ENCODE results near the gene MAPK10. TPM values are rescaled to one million over a fixed set of nuclear protein-coding genes. Genes with fewer than 3 reads are reported as not detected.

Gene MAPK10
- total RNA-seq, 2 experiments from 2014 or later: not detected

DNA sequence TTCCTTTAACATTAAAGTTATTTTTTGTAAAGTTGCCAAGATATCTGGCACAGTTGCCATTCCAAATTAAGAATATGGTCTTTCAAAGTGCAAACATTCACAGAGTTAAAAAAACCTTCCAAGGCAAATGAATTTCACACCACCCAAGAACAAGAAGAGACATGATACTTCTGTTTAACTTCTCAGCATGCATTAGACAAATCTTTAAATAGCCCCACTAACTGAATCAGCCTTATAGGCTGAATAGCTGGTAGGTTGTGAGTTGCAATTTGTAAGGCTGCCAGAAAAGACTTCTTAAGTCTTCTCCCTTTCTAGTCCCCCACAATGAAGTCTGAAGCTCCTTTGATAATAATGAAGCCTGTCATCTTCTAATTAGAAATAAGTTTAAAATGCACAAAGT, 95.6 kb downstream of the MAPK10 start:
- ATAC-seq: no peak
- no peak for DNase-seq
- H3K36me3 Mint-ChIP-seq (ENCODE audit: low read depth): no peaks in the 10 kb centered on the region
- ChIA-PET POLR2A (no interaction called here), CTCF (no interaction called here)
- no peaks in the 10 kb centered on the region for H3K27me3 Mint-ChIP-seq (ENCODE audit: low read depth)
- no peak overlapping the region for H3K4me3 Mint-ChIP-seq
- H3K4me1 Mint-ChIP-seq (ENCODE audit: low read depth): no peaks in the 10 kb centered on the region
- no peaks in the 10 kb centered on the region for H3K9me3 Mint-ChIP-seq (ENCODE audit: insufficient read depth)
- no peak overlapping the region for H3K27ac Mint-ChIP-seq

DNA sequence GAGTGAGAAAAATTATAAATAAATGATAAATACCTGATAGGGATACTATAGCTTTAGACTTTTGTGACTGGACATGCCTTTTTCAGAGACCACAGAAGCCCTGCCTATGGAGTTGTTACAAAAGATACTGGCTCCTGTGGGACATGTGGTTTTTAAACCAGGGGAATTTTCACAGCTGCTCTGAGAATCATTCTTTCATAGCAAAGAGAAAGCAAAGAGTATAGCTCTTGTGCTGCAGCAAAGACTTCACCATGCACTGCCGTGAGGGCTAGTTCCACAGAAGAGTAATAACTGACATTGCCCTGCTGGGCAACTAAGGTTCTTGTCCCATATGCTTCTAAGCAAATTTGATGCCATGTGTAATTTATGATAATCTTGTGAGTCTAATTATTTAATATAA, 98.2 kb downstream of the MAPK10 start:
- H3K27ac Mint-ChIP-seq: no peak overlapping the region
- no peak for ATAC-seq

DNA sequence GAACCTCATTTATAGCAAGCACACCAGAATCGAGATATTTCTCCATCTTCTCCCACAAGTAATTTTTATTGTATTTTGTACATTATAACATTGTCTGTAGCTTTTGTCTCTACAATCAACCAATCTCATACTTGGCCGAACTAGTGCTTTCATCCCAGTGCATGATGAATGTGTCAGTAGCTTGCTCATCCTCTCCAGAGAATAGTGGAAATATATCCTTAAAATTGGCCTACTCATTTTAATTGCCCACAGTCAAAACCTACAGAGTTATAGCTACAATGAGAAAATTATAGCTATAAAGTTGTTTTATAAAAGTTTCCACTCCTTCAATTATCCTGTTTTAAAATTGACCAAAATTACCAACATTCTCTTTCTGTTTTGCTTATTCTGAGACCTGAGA, 103.8 kb downstream of the MAPK10 start:
- no peak for DNase-seq
- H3K27ac Mint-ChIP-seq: no peak overlapping the region
- H3K27me3 Mint-ChIP-seq (ENCODE audit: low read depth): no peaks in the 10 kb centered on the region
- H3K9me3 Mint-ChIP-seq (ENCODE audit: insufficient read depth): no peaks in the 10 kb centered on the region
- H3K36me3 Mint-ChIP-seq (ENCODE audit: low read depth): no peaks in the 10 kb centered on the region
- H3K4me1 Mint-ChIP-seq (ENCODE audit: low read depth): no peaks in the 10 kb centered on the region
- no peak overlapping the region for H3K4me3 Mint-ChIP-seq
- CTCF ChIA-PET: interaction anchor here (0.7 kb wide), 1 partner anchor 353 kb away, joined by 3 read pairs; no protein-coding TSS in a partner anchor
- POLR2A ChIA-PET: no interaction called here
- no peak for ATAC-seq

More for the DNA sequence above, 98.2 kb downstream of the MAPK10 start:
- no peaks in the 10 kb centered on the region for H3K27me3 Mint-ChIP-seq (ENCODE audit: low read depth)
- CTCF ChIA-PET: no interaction called here
- H3K4me3 Mint-ChIP-seq: no peak overlapping the region
- no peak for DNase-seq
- no peaks in the 10 kb centered on the region for H3K4me1 Mint-ChIP-seq (ENCODE audit: low read depth)
- H3K9me3 Mint-ChIP-seq (ENCODE audit: insufficient read depth): no peaks in the 10 kb centered on the region
- POLR2A ChIA-PET: no interaction called here
- no peaks in the 10 kb centered on the region for H3K36me3 Mint-ChIP-seq (ENCODE audit: low read depth)

DNA sequence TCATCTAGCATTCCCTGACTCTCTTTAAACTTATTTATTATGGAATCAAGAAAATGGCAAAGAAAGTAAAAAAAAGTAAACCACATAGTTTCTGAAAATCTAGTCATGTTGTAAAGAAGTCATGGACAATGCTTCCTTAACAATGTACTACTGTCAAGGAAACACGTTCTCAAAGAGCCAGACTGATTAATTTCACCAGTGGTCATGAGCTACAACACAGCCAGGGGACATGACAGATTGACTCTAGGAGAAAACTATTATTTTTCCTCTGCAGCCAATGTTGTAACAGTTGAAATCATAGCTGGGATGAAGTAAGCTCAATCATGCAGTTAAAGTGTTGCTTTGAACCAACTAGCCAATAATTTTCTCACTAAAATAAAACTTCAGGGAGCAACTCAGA, 109.2 kb downstream of the MAPK10 start:
- Mint-ChIP-seq H3K4me3 (no peak overlapping the region), H3K9me3 (ENCODE audit: insufficient read depth) (peaks cover 10% of the 10 kb centered on the region), H3K4me1 (ENCODE audit: low read depth) (no peaks in the 10 kb centered on the region), H3K27me3 (ENCODE audit: low read depth) (no peaks in the 10 kb centered on the region), H3K36me3 (ENCODE audit: low read depth) (no peaks in the 10 kb centered on the region), H3K27ac (no peak overlapping the region)
- ChIA-PET CTCF (no interaction called here), POLR2A (no interaction called here)
- ATAC-seq: no peak
- no peak for DNase-seq

DNA sequence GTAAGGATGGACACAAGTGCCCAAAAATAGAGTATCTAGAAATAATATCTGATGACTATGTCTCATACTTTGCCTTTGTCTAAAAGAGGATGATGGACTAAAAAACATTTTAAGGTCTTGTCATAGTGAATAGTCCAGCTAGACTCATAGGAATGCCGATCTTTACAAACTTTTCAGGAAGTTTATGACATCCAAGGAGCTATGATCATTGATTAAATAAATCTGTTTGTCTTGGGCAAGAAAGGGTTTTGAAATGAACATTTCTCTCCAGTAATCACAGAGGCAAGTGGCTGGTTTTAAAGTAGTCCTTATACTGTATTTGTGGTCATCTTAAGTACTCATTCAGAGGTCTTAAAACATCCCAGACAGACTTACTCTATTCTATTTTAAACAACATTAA, 109.8 kb downstream of the MAPK10 start:
- no peak for DNase-seq
- no peak for ATAC-seq
- ChIA-PET CTCF (no interaction called here), POLR2A (no interaction called here)
- H3K27me3 Mint-ChIP-seq (ENCODE audit: low read depth): no peaks in the 10 kb centered on the region
- no peaks in the 10 kb centered on the region for H3K36me3 Mint-ChIP-seq (ENCODE audit: low read depth)
- no peaks in the 10 kb centered on the region for H3K4me1 Mint-ChIP-seq (ENCODE audit: low read depth)
- H3K27ac Mint-ChIP-seq: no peak overlapping the region
- H3K9me3 Mint-ChIP-seq (ENCODE audit: insufficient read depth): peaks cover 10% of the 10 kb centered on the region
- H3K4me3 Mint-ChIP-seq: no peak overlapping the region

DNA sequence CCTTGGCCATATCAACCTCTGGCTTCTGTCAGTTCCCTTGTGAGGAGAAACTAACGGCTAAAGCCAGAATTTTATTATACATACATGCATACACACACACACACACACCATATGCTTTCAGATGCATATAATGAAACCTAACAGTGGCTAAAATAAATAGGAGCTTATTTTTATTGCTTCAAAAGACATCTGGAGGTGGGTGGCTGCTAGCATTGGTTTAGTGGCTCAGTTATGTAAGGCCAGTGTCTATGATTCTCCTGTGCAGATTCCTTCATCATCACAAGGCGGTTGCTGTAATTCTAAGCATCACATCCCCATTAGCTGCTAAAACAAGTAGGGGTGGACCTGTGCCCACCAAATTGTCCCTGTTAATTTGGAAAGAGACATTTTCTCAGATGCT, 110.8 kb downstream of the MAPK10 start:
- Mint-ChIP-seq H3K36me3 (ENCODE audit: low read depth) (no peaks in the 10 kb centered on the region), H3K27me3 (ENCODE audit: low read depth) (no peaks in the 10 kb centered on the region), H3K9me3 (ENCODE audit: insufficient read depth) (peaks cover 10% of the 10 kb centered on the region), H3K27ac (no peak overlapping the region), H3K4me3 (no peak overlapping the region), H3K4me1 (ENCODE audit: low read depth) (no peaks in the 10 kb centered on the region)
- ChIA-PET POLR2A (no interaction called here), CTCF (no interaction called here)
- DNase-seq (no peak), ATAC-seq (no peak)

DNA sequence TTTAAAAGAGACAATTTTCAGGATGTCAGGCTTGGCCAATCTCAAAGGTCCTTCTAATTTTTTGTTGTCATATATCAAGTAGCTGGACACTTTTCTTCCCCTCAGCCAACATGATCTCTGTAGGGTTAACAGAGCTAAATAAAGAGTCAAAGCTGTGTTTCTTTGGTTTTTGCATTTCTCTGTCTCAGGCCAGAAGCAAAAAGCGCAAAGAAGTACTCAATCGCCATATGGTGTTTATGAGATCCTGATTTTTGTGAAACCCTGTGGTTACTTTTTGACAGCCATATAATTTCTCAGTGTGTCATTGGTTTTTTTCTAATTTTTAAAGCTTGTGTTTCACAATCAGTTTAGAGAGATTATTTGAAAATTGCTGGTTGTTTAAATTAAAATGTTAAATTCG, 111.9 kb downstream of the MAPK10 start:
- no peaks in the 10 kb centered on the region for H3K36me3 Mint-ChIP-seq (ENCODE audit: low read depth)
- POLR2A ChIA-PET: no interaction called here
- peaks cover 10% of the 10 kb centered on the region for H3K9me3 Mint-ChIP-seq (ENCODE audit: insufficient read depth)
- DNase-seq: no peak
- CTCF ChIA-PET: no interaction called here
- H3K4me3 Mint-ChIP-seq: no peak overlapping the region
- H3K4me1 Mint-ChIP-seq (ENCODE audit: low read depth): no peaks in the 10 kb centered on the region
- no peak overlapping the region for H3K27ac Mint-ChIP-seq
- no peak for ATAC-seq
- H3K27me3 Mint-ChIP-seq (ENCODE audit: low read depth): no peaks in the 10 kb centered on the region

DNA sequence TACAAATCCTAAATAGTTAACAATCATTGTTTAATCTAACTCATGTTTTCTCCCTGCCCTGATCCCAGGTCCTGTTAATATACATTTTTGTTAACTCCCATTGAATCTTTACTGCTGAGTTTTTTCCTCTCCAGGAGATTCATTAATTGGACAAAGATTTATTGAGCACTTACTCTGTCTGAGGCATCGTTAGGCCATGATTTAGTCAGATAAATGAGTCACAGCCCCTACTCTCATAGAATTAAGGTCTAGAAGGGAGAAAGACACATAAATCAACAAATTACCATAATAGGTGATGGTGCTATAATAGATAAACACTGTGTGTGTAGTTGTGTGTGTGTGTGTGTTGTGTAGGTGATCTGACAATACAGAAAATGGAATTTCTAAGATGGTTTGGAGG, 112.5 kb downstream of the MAPK10 start:
- ATAC-seq (no peak), DNase-seq (no peak)
- Mint-ChIP-seq H3K27me3 (ENCODE audit: low read depth) (no peaks in the 10 kb centered on the region), H3K4me1 (ENCODE audit: low read depth) (no peaks in the 10 kb centered on the region), H3K36me3 (ENCODE audit: low read depth) (no peaks in the 10 kb centered on the region), H3K27ac (no peak overlapping the region), H3K9me3 (ENCODE audit: insufficient read depth) (peaks cover 10% of the 10 kb centered on the region), H3K4me3 (no peak overlapping the region)
- ChIA-PET CTCF (no interaction called here), POLR2A (no interaction called here)

DNA sequence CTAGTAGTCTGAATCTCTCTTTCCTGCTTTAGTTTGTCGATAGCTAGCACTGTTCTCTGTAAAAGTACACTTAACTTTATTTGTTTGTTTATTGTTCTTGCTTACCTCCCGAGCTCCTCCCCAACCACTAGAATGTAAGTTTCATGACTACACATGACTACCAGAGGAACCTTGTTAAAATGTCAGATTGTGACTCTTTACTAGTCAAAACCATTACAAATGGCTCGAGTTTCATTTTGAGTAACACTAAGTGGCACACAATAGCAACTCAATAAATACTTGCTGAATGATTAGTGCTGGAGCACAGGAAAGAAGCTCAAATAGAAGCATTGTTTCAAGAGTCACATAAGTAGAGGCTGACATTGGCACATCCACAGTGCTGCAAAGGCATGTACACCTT, 116.1 kb downstream of the MAPK10 start:
- DNase-seq (no peak), ATAC-seq (no peak)
- Mint-ChIP-seq H3K27ac (no peak overlapping the region), H3K9me3 (ENCODE audit: insufficient read depth) (no peaks in the 10 kb centered on the region), H3K36me3 (ENCODE audit: low read depth) (no peaks in the 10 kb centered on the region), H3K4me1 (ENCODE audit: low read depth) (no peaks in the 10 kb centered on the region), H3K27me3 (ENCODE audit: low read depth) (no peaks in the 10 kb centered on the region), H3K4me3 (no peak overlapping the region)
- POLR2A ChIA-PET: no interaction called here
- CTCF ChIA-PET: no interaction called here

DNA sequence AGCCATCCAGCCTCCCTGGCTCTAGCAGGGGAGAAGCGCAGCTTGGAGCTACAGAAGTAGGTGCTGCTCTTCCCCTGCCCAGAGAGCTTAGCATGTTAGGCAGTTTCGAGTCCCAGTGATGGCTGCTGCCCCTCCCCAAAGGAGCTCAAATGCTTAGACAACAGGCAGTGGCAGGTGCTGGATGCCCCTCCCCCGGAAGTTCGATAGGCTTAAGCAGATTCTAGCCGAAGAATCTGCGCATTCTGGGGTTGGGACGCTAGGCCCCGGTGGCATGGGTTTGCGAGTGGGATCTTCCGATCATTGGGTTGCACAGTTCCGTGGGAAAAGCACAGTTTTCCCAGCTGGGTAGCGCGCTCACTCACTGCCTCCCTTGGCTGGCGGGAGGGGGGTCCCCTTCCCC, 117.2 kb downstream of the MAPK10 start:
- Mint-ChIP-seq H3K27me3 (ENCODE audit: low read depth) (no peaks in the 10 kb centered on the region), H3K4me3 (no peak overlapping the region), H3K27ac (no peak overlapping the region), H3K4me1 (ENCODE audit: low read depth) (no peaks in the 10 kb centered on the region), H3K36me3 (ENCODE audit: low read depth) (no peaks in the 10 kb centered on the region), H3K9me3 (ENCODE audit: insufficient read depth) (no peaks in the 10 kb centered on the region)
- ATAC-seq (no peak), DNase-seq (no peak)
- ChIA-PET POLR2A (no interaction called here), CTCF (no interaction called here)

DNA sequence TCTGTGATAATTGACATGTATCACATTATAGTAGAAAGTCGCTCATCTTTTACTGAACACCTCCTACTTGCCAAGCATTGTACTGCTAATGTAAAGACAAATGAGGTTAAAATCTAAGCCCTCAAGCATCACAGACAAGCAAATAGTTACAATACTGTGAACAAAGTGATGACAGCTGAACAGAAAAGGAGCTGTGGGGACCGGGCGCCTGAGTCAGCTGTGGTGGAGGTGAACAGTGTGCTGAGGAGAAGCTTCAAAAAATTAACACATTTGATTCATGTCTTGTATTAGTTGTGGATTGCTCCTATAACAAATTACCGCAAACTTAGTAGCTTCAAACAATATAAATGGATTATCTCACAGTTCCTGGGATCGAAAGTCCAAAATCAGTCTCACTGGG, 124.3 kb downstream of the MAPK10 start:
- no peak overlapping the region for H3K27ac Mint-ChIP-seq
- H3K4me1 Mint-ChIP-seq (ENCODE audit: low read depth): no peaks in the 10 kb centered on the region
- no peaks in the 10 kb centered on the region for H3K9me3 Mint-ChIP-seq (ENCODE audit: insufficient read depth)
- ATAC-seq: no peak
- ChIA-PET CTCF (no interaction called here), POLR2A (interaction anchor here (0.8 kb wide), 1 partner anchor 1044 kb away, joined by 3 read pairs; no protein-coding TSS in a partner anchor)
- H3K27me3 Mint-ChIP-seq (ENCODE audit: low read depth): no peaks in the 10 kb centered on the region
- H3K4me3 Mint-ChIP-seq: no peak overlapping the region
- no peak for DNase-seq
- H3K36me3 Mint-ChIP-seq (ENCODE audit: low read depth): no peaks in the 10 kb centered on the region

DNA sequence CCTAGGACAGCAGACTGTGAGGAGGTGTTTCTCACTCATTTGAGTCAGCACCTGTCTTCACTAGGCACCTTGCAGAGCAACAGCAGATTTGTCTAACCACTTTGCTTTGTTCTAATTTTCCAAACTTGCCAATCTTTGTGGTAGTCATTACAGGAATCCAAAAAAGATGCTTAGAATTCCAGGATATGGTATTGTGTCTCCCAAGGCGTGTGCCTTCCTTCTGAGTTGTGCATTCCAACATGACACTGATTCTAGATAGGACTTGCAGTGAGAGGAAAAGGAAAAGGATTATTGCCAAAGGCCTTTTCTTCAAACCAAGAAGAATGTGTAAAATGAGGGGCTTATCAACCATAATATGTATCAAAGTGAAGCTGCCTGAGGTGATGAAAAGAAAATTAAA, 126.2 kb downstream of the MAPK10 start:
- Mint-ChIP-seq H3K27ac (no peak overlapping the region), H3K36me3 (ENCODE audit: low read depth) (no peaks in the 10 kb centered on the region), H3K9me3 (ENCODE audit: insufficient read depth) (no peaks in the 10 kb centered on the region), H3K27me3 (ENCODE audit: low read depth) (no peaks in the 10 kb centered on the region), H3K4me1 (ENCODE audit: low read depth) (no peaks in the 10 kb centered on the region), H3K4me3 (no peak overlapping the region)
- DNase-seq (no peak), ATAC-seq (no peak)
- POLR2A ChIA-PET: no interaction called here
- CTCF ChIA-PET: no interaction called here

DNA sequence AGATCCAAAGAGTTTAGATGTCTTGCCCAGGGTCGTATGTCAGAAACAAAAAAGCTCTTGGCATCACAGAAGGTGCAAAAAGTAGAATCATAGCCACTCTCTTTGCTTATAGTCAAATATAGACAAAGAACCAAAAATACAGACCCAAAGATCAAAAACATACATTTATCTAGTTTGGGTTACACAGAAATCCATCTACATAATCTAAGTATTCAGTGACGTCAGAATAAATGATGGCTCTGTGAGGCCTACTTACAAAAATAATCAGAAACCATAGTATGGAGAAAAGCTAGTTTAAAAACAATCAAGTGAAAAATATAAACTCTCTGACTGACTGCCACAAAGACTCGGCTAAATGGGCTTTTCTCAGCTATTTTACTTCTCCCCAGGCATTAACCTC, 126.8 kb downstream of the MAPK10 start:
- POLR2A ChIA-PET: no interaction called here
- CTCF ChIA-PET: no interaction called here
- no peak overlapping the region for H3K27ac Mint-ChIP-seq
- no peak for DNase-seq
- H3K36me3 Mint-ChIP-seq (ENCODE audit: low read depth): no peaks in the 10 kb centered on the region
- ATAC-seq: no peak
- H3K4me3 Mint-ChIP-seq: no peak overlapping the region
- H3K27me3 Mint-ChIP-seq (ENCODE audit: low read depth): no peaks in the 10 kb centered on the region
- H3K9me3 Mint-ChIP-seq (ENCODE audit: insufficient read depth): no peaks in the 10 kb centered on the region
- no peaks in the 10 kb centered on the region for H3K4me1 Mint-ChIP-seq (ENCODE audit: low read depth)

All from activated CD8-positive, alpha-beta T cell treated with anti-CD3 and anti-CD28 coated beads, Interleukin-2, amount 10 ng/mL, durations not matched to agents 7 days and 5 days (primary cell).